HEK293 (cell line): Measurements from ENCODE around the gene GMEB2.
"Not testable (repeated sequence)": the region's sequence is repeated elsewhere in the genome, so short reads cannot be mapped to it uniquely, and the experiment has no call there.

ENCODE experiments used
- CTCF ChIA-PET: fragments of 350-600 bp; formaldehyde crosslinking; extraction: SDS; loops from one replicate; lab custom pipeline; 2021; ENCODE audit warnings: antibody characterized with exemption; lab: Yijun Ruan, JAX
- POLR2A ChIA-PET: fragments of 300-600 bp; formaldehyde crosslinking; extraction: SDS; loops from one replicate; lab custom pipeline; 2020; ENCODE audit warnings: antibody characterized with exemption, inconsistent platforms; lab: Yijun Ruan, JAX
- H3K27ac ChIP-seq: fragments of 200-500 bp; sonication (Bioruptor generic); 2 replicates; pipeline ENCODE4 v1.5.1; 2014; ENCODE audit warnings: low read depth, low read length, control low read depth, inconsistent platforms; ENCODE audit errors: extremely low read depth
- H3K36me3 ChIP-seq, 2 experiments: fragments of 200-500 bp in 1 of 2; sonication (Bioruptor generic) in 1 of 2; 1 replicate in 1 of 2; 2 replicates in 1 of 2; pipeline ENCODE4 v1.5.1; 2014 to 2017; ENCODE audit warnings: inconsistent platforms in 2 of 2, low read length in 2 of 2; ENCODE audit not compliant: control insufficient read depth in 2 of 2, insufficient read depth in 1 of 2
- H3K4me1 ChIP-seq: fragments of 200-500 bp; sonication (Bioruptor generic); 2 replicates; pipeline ENCODE4 v1.5.1; 2014; ENCODE audit warnings: mild to moderate bottlenecking, low read length, inconsistent platforms; ENCODE audit not compliant: control insufficient read depth, insufficient read depth
- H3K4me3 ChIP-seq: 2 replicates; pipeline ENCODE4 v1.5.1; 2011; ENCODE audit warnings: low read depth, mild to moderate bottlenecking, control low read depth, low read length, moderate library complexity
- H3K9me3 ChIP-seq: fragments of 200-500 bp; sonication (Bioruptor generic); 2 replicates; pipeline ENCODE4 v1.5.1; 2014; ENCODE audit warnings: low read depth, low read length, inconsistent platforms; ENCODE audit not compliant: control insufficient read depth, insufficient read depth
- AEBP2 ChIP-seq: fragments of 450-650 bp; formaldehyde crosslinking; IDR thresholded peaks from 2 replicates; pipeline ENCODE4 v1.5.1; 2016; ENCODE audit warnings: missing biosample characterization, missing genetic modification characterization, borderline replicate concordance
- BCL11B ChIP-seq: fragments of 450-650 bp; formaldehyde crosslinking; IDR thresholded peaks from 2 replicates; pipeline ENCODE4 v1.5.1; 2016; ENCODE audit warnings: low read depth, missing biosample characterization, missing genetic modification characterization
- GFI1B ChIP-seq: fragments of 450-650 bp; formaldehyde crosslinking; IDR thresholded peaks from 2 replicates; pipeline ENCODE4 v1.5.1; 2016; ENCODE audit warnings: missing biosample characterization, missing genetic modification characterization
- HOXC10 ChIP-seq: sonication (generic); formaldehyde crosslinking; IDR thresholded peaks from 2 replicates; pipeline ENCODE4 v1.8.1; 2023; ENCODE audit warnings: mild to moderate bottlenecking, missing genetic modification reagents
- KLF1 ChIP-seq: fragments of 450-650 bp; formaldehyde crosslinking; IDR thresholded peaks from 2 replicates; pipeline ENCODE4 v1.5.1; 2016; ENCODE audit warnings: missing biosample characterization, missing genetic modification characterization
- KLF16 ChIP-seq: fragments of 450-650 bp; formaldehyde crosslinking; IDR thresholded peaks from 2 replicates; pipeline ENCODE4 v1.5.1; 2017; ENCODE audit warnings: missing biosample characterization, missing genetic modification characterization
- MEIS1 ChIP-seq: sonication (generic); formaldehyde crosslinking; IDR thresholded peaks from 2 replicates; pipeline ENCODE4 v1.8.1; 2022; ENCODE audit warnings: missing genetic modification reagents, mild to moderate bottlenecking, borderline replicate concordance
- TSHZ1 ChIP-seq: fragments of 450-650 bp; formaldehyde crosslinking; IDR thresholded peaks from 2 replicates; pipeline ENCODE4 v1.5.1; 2016; ENCODE audit warnings: missing biosample characterization, missing genetic modification characterization, borderline replicate concordance
- YY1 ChIP-seq: fragments of 450-650 bp; formaldehyde crosslinking; IDR thresholded peaks from 2 replicates; pipeline ENCODE4 v1.5.1; 2018; ENCODE audit warnings: missing biosample characterization, missing genetic modification characterization
- ZBTB48 ChIP-seq: fragments of 450-650 bp; formaldehyde crosslinking; IDR thresholded peaks from 2 replicates; pipeline ENCODE4 v1.5.1; 2016; ENCODE audit warnings: missing biosample characterization, missing genetic modification characterization
- ZNF214 ChIP-seq: fragments of 450-650 bp; formaldehyde crosslinking; IDR thresholded peaks from 2 replicates; pipeline ENCODE4 v1.5.1; 2017; ENCODE audit warnings: missing biosample characterization, mild to moderate bottlenecking, missing genetic modification characterization, borderline replicate concordance
- ZNF37A ChIP-seq: fragments of 450-650 bp; IDR thresholded peaks from 2 replicates; pipeline ENCODE4 v1.5.1; 2018; ENCODE audit warnings: missing biosample characterization, missing genetic modification characterization
- ZNF404 ChIP-seq: fragments of 450-650 bp; formaldehyde crosslinking; IDR thresholded peaks from 2 replicates; pipeline ENCODE4 v1.5.1; 2017; ENCODE audit warnings: missing biosample characterization, missing genetic modification characterization
- ZNF560 ChIP-seq: fragments of 450-650 bp; formaldehyde crosslinking; IDR thresholded peaks from 2 replicates; pipeline ENCODE4 v1.5.1; 2017; ENCODE audit warnings: missing biosample characterization, missing genetic modification characterization, borderline replicate concordance
- ZNF660 ChIP-seq: fragments of 450-650 bp; IDR thresholded peaks from 2 replicates; pipeline ENCODE4 v1.5.1; 2018; ENCODE audit warnings: missing biosample characterization, mild to moderate bottlenecking, missing genetic modification characterization
- ZNF707 ChIP-seq: fragments of 450-650 bp; formaldehyde crosslinking; IDR thresholded peaks from 2 replicates; pipeline ENCODE4 v1.5.1; 2016; ENCODE audit warnings: missing biosample characterization, missing genetic modification characterization
- ZNF837 ChIP-seq: fragments of 450-650 bp; formaldehyde crosslinking; IDR thresholded peaks from 2 replicates; pipeline ENCODE4 v1.5.1; 2016; ENCODE audit warnings: missing biosample characterization, missing genetic modification characterization

Gene GMEB2

GRCh38 chr20:63617092-63617875, 9.6 kb downstream of the GMEB2 start:
- Histone ChIP-seq H3K4me1 (no peaks in the 10 kb centered on the region), H3K9me3 (no peaks in the 10 kb centered on the region), H3K4me3 (no peak overlapping the region), H3K27ac (no peak overlapping the region), H3K36me3 (peaks cover 6 to 52% of the 10 kb centered on the region in 2 experiments; a peak in 2 of 3 replicates)
- TF ChIP-seq YY1 (tag by site-specific recombination), result no peak
- TF ChIP-seq KLF16 (tag by site-specific recombination), result no peak
- TF ChIP-seq HOXC10 (CRISPR knock-in tag), result no peak
- TF ChIP-seq ZNF214 (tag by site-specific recombination), result no peak
- CTCF ChIA-PET, result no interaction called here
- POLR2A ChIA-PET, result interaction anchor here (1.0 to 1.9 kb wide), 2 partner anchors 10 to 44 kb away, joined by 3 to 6 read pairs; partner anchors contain the start of genes GMEB2 and HELZ2

- H3K4me1 ChIP-seq, H3K27ac ChIP-seq, H3K9me3 ChIP-seq, CTCF ChIA-PET, POLR2A ChIA-PET, H3K4me3 ChIP-seq: not testable (repeated sequence)
- peaks cover 6 to 46% of the 10 kb centered on the region in 2 experiments; a peak in 2 of 3 replicates for H3K36me3 ChIP-seq
Observed at GRCh38 chr20:63613863-63614594, 12.9 kb downstream of the GMEB2 start.

GRCh38 chr20:63612276-63612931, 14.5 kb downstream of the GMEB2 start:
- ChIA-PET CTCF (interaction anchor here (0.6 kb wide), 1 partner anchor 8 kb away, joined by 3 read pairs; no protein-coding TSS in a partner anchor), POLR2A (no interaction called here)
- TF ChIP-seq ZNF707 (tag by site-specific recombination) (no peak), ZNF560 (tag by site-specific recombination) (no peak), ZNF837 (tag by site-specific recombination) (no peak), ZNF37A (tag by site-specific recombination) (no peak), BCL11B (tag by site-specific recombination) (no peak), KLF1 (tag by site-specific recombination) (no peak), AEBP2 (tag by site-specific recombination) (no peak), TSHZ1 (tag by site-specific recombination) (no peak), GFI1B (no peak), MEIS1 (CRISPR knock-in tag) (no peak), ZBTB48 (tag by site-specific recombination) (no peak), ZNF404 (no peak), ZNF660 (tag by site-specific recombination) (no peak), ZNF214 (tag by site-specific recombination) (no peak)
- Histone ChIP-seq H3K9me3 (no peaks in the 10 kb centered on the region), H3K27ac (0 out of 2 replicates have a peak overlapping the region, but pooled peaks have one; percentile 24), H3K4me3 (no peak overlapping the region), H3K4me1 (no peaks in the 10 kb centered on the region), H3K36me3 (peaks cover 6 to 30% of the 10 kb centered on the region in 2 experiments; a peak in 2 of 3 replicates)
